A549 (cell line): ENCODE results near the gene TMEM179B.

ENCODE experiments used
- CEBPB ChIP-seq, 2 experiments: fragments of >200 bp in 1 of 2; sonication (Bioruptor Twin) in 1 of 2; formaldehyde crosslinking in 1 of 2; IDR thresholded peaks; 2 replicates each; pipeline ENCODE4 v1.6.1; 2012 to 2016
- CTCF ChIP-seq: fragments of >200 bp; sonication (Bioruptor Twin); formaldehyde crosslinking; IDR thresholded peaks from 3 replicates; pipeline ENCODE4 v1.5.1; 2016
- EP300 ChIP-seq, 2 experiments: fragments of >200 bp; sonication (Bioruptor Twin); formaldehyde crosslinking; IDR thresholded peaks; 2 replicates in 1 of 2; 3 replicates in 1 of 2; pipeline ENCODE4 v1.6.1; 2016 to 2017
- FOSB ChIP-seq: fragments of 250-450 bp; sonication (Bioruptor Pico); IDR thresholded peaks from 2 replicates; pipeline ENCODE4 v1.5.0; 2020; ENCODE audit warnings: mild to moderate bottlenecking, moderate library complexity
- HDAC2 ChIP-seq: fragments of 200-600 bp; sonication (generic); IDR thresholded peaks from 2 replicates; pipeline ENCODE4 v1.6.1; 2016
- KDM1A ChIP-seq: fragments of 200-600 bp; sonication (generic); IDR thresholded peaks from 2 replicates; pipeline ENCODE4 v1.6.1; 2016; ENCODE audit warnings: low read depth, mild to moderate bottlenecking
- MAZ ChIP-seq: fragments of 150-350 bp; IDR thresholded peaks from 2 replicates; pipeline ENCODE4 v1.6.1; 2014; ENCODE audit warnings: antibody characterized with exemption, low read depth, low read length, borderline replicate concordance
- NR3C1 ChIP-seq: fragments of >200 bp; sonication (Bioruptor Twin); formaldehyde crosslinking; IDR thresholded peaks from 3 replicates; pipeline ENCODE4 v1.6.1; 2017
- POLR2A ChIP-seq: IDR thresholded peaks from 2 replicates; pipeline ENCODE4 v1.6.1; 2012; ENCODE audit warnings: mild to moderate bottlenecking, low read length
- RAD21 ChIP-seq, 2 experiments: fragments of >200 bp in 1 of 2; sonication (Bioruptor Twin) in 1 of 2; formaldehyde crosslinking in 1 of 2; IDR thresholded peaks in 1 of 2; conservative IDR thresholded peaks in 1 of 2; 2 replicates in 1 of 2; 3 replicates in 1 of 2; pipeline ENCODE4 v1.6.1; 2012 to 2018; ENCODE audit warnings: inconsistent platforms in 1 of 2
- RNF2 ChIP-seq: fragments of 200-600 bp; sonication (generic); IDR thresholded peaks from 2 replicates; pipeline ENCODE4 v1.6.1; 2016; ENCODE audit warnings: low read depth, mild to moderate bottlenecking, antibody characterized with exemption, moderate library complexity, borderline replicate concordance
- SMC3 ChIP-seq: fragments of >200 bp; sonication (Bioruptor Twin); formaldehyde crosslinking; IDR thresholded peaks from 3 replicates; pipeline ENCODE4 v1.6.1; 2018; ENCODE audit warnings: inconsistent platforms

GRCh38 chr11:62811659-62812058 is 24.5 kb downstream of the TMEM179B start:
- no peak for TF ChIP-seq EP300 (IDR thresholded peaks at IDR 0.05)
- TF ChIP-seq KDM1A = no peak
- TF ChIP-seq CTCF = no peak
- TF ChIP-seq POLR2A = no peak
- no peak for TF ChIP-seq RAD21 (conservative IDR thresholded peaks at IDR 0.05 in 1 of 2, IDR thresholded peaks at IDR 0.05 in 1 of 2)
- TF ChIP-seq MAZ = no peak
- TF ChIP-seq RNF2 = no peak
- no peak for TF ChIP-seq CEBPB (IDR thresholded peaks at IDR 0.05)
- no peak for TF ChIP-seq HDAC2
- TF ChIP-seq FOSB (CRISPR knock-in tag) = no peak
- no peak for TF ChIP-seq SMC3
- no peak for TF ChIP-seq NR3C1
